Endothelial cell (in vitro differentiated cells): Measurements from ENCODE around the gene ADRM1. TPM values are rescaled to one million over a fixed set of nuclear protein-coding genes. Genes with fewer than 3 reads are reported as not detected.

ENCODE experiments used
- DNase-seq: peaks from one replicate; pipeline ENCODE4 v3.0.0; 2021; ENCODE audit warnings: low spot score
- H3K27ac Mint-ChIP-seq: one replicate; pipeline ENCODE4 v1.8.0; 2021; ENCODE audit warnings: mixed read lengths, inconsistent platforms; ENCODE audit not compliant: unreplicated experiment
- H3K27me3 Mint-ChIP-seq: one replicate; pipeline ENCODE4 v1.8.0; 2021; ENCODE audit warnings: mild to moderate bottlenecking, moderate library complexity, mixed read lengths, inconsistent platforms; ENCODE audit not compliant: unreplicated experiment
- H3K36me3 Mint-ChIP-seq: one replicate; pipeline ENCODE4 v1.8.0; 2021; ENCODE audit warnings: mild to moderate bottlenecking, low read depth, mixed read lengths, inconsistent platforms; ENCODE audit not compliant: unreplicated experiment
- H3K4me1 Mint-ChIP-seq: one replicate; pipeline ENCODE4 v1.8.0; 2021; ENCODE audit warnings: mild to moderate bottlenecking, mixed read lengths, inconsistent platforms; ENCODE audit not compliant: unreplicated experiment
- H3K4me3 Mint-ChIP-seq: one replicate; pipeline ENCODE4 v1.8.0; 2021; ENCODE audit warnings: mild to moderate bottlenecking, mixed read lengths, inconsistent platforms; ENCODE audit not compliant: unreplicated experiment
- H3K9me3 Mint-ChIP-seq: one replicate; pipeline ENCODE4 v1.8.0; 2021; ENCODE audit warnings: mixed read lengths, inconsistent platforms; ENCODE audit not compliant: unreplicated experiment
- CTCF ChIP-seq: fragments of 200-600 bp; sonication (generic); IDR thresholded peaks from one replicate; pipeline ENCODE4 v1.5.0; 2021; ENCODE audit warnings: antibody characterized with exemption; ENCODE audit not compliant: unreplicated experiment
- total RNA-seq: library from RNA; stranded (reverse); fragmentation: NEBNext Ultra II Directional; extraction: Animal tissue kit (Norgen Biotek cat#: 25700); gene quantifications from one replicate; pipeline ENCODE4 v1.2.1, GENCODE V29; 2021; ENCODE audit not compliant: unreplicated experiment

The ADRM1 gene
- total RNA-seq, 1 donor from 2014 or later, result 132 TPM

DNA sequence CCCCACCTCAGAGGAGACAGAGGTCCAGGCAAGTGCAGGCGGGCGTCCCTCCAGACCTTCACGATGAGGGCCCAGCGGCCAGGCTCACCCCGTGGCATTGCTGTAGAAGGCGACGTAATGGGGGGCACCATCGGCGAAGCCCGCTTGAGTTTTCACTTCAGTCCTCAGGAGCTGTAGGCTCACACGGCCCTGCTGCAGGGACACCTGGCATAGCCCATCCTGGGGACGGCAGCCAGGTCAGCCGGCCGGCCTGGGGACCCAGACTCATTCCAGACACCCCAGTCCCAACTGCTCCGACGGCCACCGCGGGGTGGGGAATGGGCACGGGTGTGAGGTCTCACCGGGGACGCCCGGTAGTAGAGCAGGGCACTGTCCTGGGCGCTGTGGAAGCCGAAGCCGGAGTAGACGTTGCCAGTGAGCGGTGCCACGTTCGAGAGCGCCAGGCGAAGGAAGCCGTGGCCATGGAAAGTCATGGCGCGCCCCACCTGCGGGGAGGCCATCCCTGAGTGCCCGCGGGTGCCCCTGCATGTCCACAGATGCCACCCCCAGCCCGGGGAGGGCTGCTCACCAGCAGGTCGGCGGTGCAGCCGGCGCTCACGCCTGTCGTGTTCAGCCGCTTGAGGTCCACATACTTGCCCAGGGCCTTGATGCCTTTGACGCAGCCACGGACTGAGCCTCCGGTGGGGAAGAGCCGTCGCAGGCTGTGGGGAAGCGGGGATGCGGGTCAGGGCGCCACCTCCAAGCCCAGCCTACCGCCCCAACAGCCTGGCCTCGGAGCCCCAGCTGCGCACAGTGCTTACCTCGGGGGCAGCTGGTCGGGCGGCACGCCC lies 9.2 kb downstream of the ADRM1 start:
- DNase-seq, result no peak
- Mint-ChIP-seq H3K27ac (no peak overlapping the region), H3K36me3 (peaks cover 3% of the 10 kb centered on the region), H3K4me3 (no peak overlapping the region), H3K4me1 (no peaks in the 10 kb centered on the region), H3K27me3 (no peaks in the 10 kb centered on the region), H3K9me3 (no peaks in the 10 kb centered on the region)
- no peak for TF ChIP-seq CTCF

- Mint-ChIP-seq H3K36me3 (peaks cover 3% of the 10 kb centered on the region), H3K27ac (no peak overlapping the region), H3K9me3 (no peaks in the 10 kb centered on the region), H3K4me1 (no peaks in the 10 kb centered on the region), H3K4me3 (no peak overlapping the region), H3K27me3 (no peaks in the 10 kb centered on the region)
- TF ChIP-seq CTCF, result no peak
- DNase-seq, result no peak
These were observed 9.8 kb downstream of the ADRM1 start for GRCh38 chr20:62312662-62312977.

- DNase-seq, result no peak
- no peak for TF ChIP-seq CTCF
- Mint-ChIP-seq H3K4me1 (no peaks in the 10 kb centered on the region), H3K27ac (no peak overlapping the region), H3K27me3 (no peaks in the 10 kb centered on the region), H3K4me3 (no peak overlapping the region), H3K9me3 (no peaks in the 10 kb centered on the region), H3K36me3 (peaks cover 3% of the 10 kb centered on the region)
These were observed 10.2 kb downstream of the ADRM1 start for GRCh38 chr20:62313021-62313420.

GRCh38 chr20:62313460-62314338 lies 10.9 kb downstream of the ADRM1 start:
- Mint-ChIP-seq H3K27me3 (no peaks in the 10 kb centered on the region), H3K4me1 (no peaks in the 10 kb centered on the region), H3K9me3 (no peaks in the 10 kb centered on the region), H3K27ac (no peak overlapping the region), H3K36me3 (peaks cover 3% of the 10 kb centered on the region), H3K4me3 (no peak overlapping the region)
- no peak for TF ChIP-seq CTCF
- DNase-seq, result no peak

DNA sequence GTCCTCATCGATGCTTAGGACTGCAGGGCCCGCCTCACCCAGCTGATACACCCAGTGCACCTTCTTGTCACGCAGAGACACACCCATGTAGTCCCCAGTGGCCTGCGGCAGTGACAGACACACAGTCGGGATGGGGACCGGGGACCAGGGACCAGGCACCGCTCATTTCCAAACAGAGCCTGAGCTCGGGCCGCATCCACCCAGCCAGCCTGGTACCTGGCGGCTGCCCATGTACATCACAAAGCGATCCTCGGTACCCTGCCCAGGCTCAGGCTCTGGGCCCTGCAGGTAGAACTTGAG lies 11.5 kb downstream of the ADRM1 start:
- TF ChIP-seq CTCF, result no peak
- Mint-ChIP-seq H3K36me3 (no peaks in the 10 kb centered on the region), H3K4me3 (no peak overlapping the region), H3K27ac (no peak overlapping the region), H3K9me3 (no peaks in the 10 kb centered on the region), H3K4me1 (no peaks in the 10 kb centered on the region), H3K27me3 (peaks cover 2% of the 10 kb centered on the region)
- DNase-seq, result no peak
